OCI-LY3 (cell line): Measurements from ENCODE around the gene SLC4A7.
"Not testable (repeated sequence)": the region's sequence is repeated elsewhere in the genome, so short reads cannot be mapped to it uniquely, and the experiment has no call there.

Experiments used
- H2AFZ ChIP-seq: fragments of 200-600, 300-600 bp; shearing (Covaris generic); 2 replicates; pipeline ENCODE4 v1.6.0; 2014; ENCODE audit warnings: antibody characterized with exemption, low read depth, low read length
- H3K27ac ChIP-seq: fragments of 200-600, 300-600 bp; sonication (generic); 2 replicates; pipeline ENCODE4 v1.5.1; 2014; ENCODE audit warnings: mild to moderate bottlenecking, low read length, moderate library complexity, mixed read lengths
- H3K27me3 ChIP-seq: fragments of 200-600, 300-600 bp; sonication (generic); 2 replicates; pipeline ENCODE4 v1.6.1; 2014; ENCODE audit warnings: low read depth, low read length, mixed read lengths
- H3K36me3 ChIP-seq: fragments of 200-600, 300-600 bp; sonication (generic); replicated peaks from 2 replicates; pipeline ENCODE3; 2014; ENCODE audit warnings: low read depth, low read length, mixed read lengths
- H3K4me1 ChIP-seq: fragments of 300-600, 200-600 bp; sonication (generic); 2 replicates; pipeline ENCODE4 v1.6.1; 2014; ENCODE audit warnings: low read length, mixed read lengths
- H3K4me2 ChIP-seq: fragments of 200-600, 300-600 bp; sonication (generic); 2 replicates; pipeline ENCODE4 v1.6.1; 2014; ENCODE audit warnings: low read length, mixed read lengths
- H3K4me3 ChIP-seq: fragments of 300-600, 200-600 bp; sonication (generic); 2 replicates; pipeline ENCODE4 v1.5.1; 2014; ENCODE audit warnings: antibody characterized with exemption, mild to moderate bottlenecking, low read length, moderate library complexity
- H3K79me2 ChIP-seq: fragments of 300-600, 200-600 bp; shearing (Covaris generic); 2 replicates; pipeline ENCODE4 v1.6.1; 2014; ENCODE audit warnings: mild to moderate bottlenecking, low read length, mixed read lengths
- H3K9ac ChIP-seq: fragments of 300-600, 200-600 bp; shearing (Covaris generic); 2 replicates; pipeline ENCODE4 v1.6.0; 2014; ENCODE audit warnings: mild to moderate bottlenecking, low read length, moderate library complexity
- H3K9me3 ChIP-seq: fragments of 200-600, 300-600 bp; shearing (Covaris generic); 2 replicates; pipeline ENCODE4 v1.6.1; 2014; ENCODE audit warnings: low read length, mixed read lengths; ENCODE audit not compliant: insufficient read depth
- H4K20me1 ChIP-seq: fragments of 200-600, 300-600 bp; sonication (generic); 2 replicates; pipeline ENCODE4 v1.6.1; 2016; ENCODE audit warnings: low read length, mixed read lengths; ENCODE audit not compliant: insufficient read depth
- CTCF ChIP-seq: fragments of 200-600, 300-600 bp; sonication (generic); IDR thresholded peaks from 2 replicates; pipeline ENCODE4 v1.5.1; 2014; ENCODE audit warnings: antibody characterized with exemption, low read length, low read depth
- EZH2phosphoT487 ChIP-seq: fragments of 200-600 bp; shearing (Covaris generic); IDR thresholded peaks from 2 replicates; pipeline ENCODE4 v1.6.1; 2018; ENCODE audit warnings: antibody characterized with exemption, mixed run types, low read depth

SLC4A7 gene

GRCh38 chr3:27429909-27430308 lies 54.3 kb downstream of the SLC4A7 start:
- no peak overlapping the region for H3K4me2 ChIP-seq

GRCh38 chr3:27428446-27428845 lies 55.7 kb downstream of the SLC4A7 start:
- Histone ChIP-seq H3K4me3 (no peak overlapping the region), H3K4me1 (no peaks in the 10 kb centered on the region), H3K9ac (no peak overlapping the region), H4K20me1 (no peaks in the 10 kb centered on the region), H2AFZ (no peak overlapping the region), H3K4me2 (no peak overlapping the region), H3K9me3 (no peaks in the 10 kb centered on the region), H3K27ac (no peak overlapping the region), H3K79me2 (peaks cover 8% of the 10 kb centered on the region), H3K36me3 (peaks cover 47% of the 10 kb centered on the region), H3K27me3 (no peaks in the 10 kb centered on the region)
- TF ChIP-seq EZH2phosphoT487 (no peak), CTCF (no peak)

More at GRCh38 chr3:27429909-27430308, 54.3 kb downstream of the SLC4A7 start:
- H2AFZ ChIP-seq: no peak overlapping the region
- no peak overlapping the region for H3K9ac ChIP-seq
- no peaks in the 10 kb centered on the region for H3K4me1 ChIP-seq
- peaks cover 8% of the 10 kb centered on the region for H3K79me2 ChIP-seq
- H3K27ac ChIP-seq: no peak overlapping the region
- no peaks in the 10 kb centered on the region for H4K20me1 ChIP-seq
- no peaks in the 10 kb centered on the region for H3K27me3 ChIP-seq
- no peaks in the 10 kb centered on the region for H3K9me3 ChIP-seq
- TF ChIP-seq CTCF (no peak), EZH2phosphoT487 (no peak)
- peaks cover 47% of the 10 kb centered on the region for H3K36me3 ChIP-seq
- no peak overlapping the region for H3K4me3 ChIP-seq

GRCh38 chr3:27426926-27427325 lies 57.3 kb downstream of the SLC4A7 start:
- H3K36me3 ChIP-seq: peaks cover 41% of the 10 kb centered on the region
- H3K4me2 ChIP-seq: no peak overlapping the region
- TF ChIP-seq EZH2phosphoT487: no peak
- TF ChIP-seq CTCF: no peak
- no peaks in the 10 kb centered on the region for H3K9me3 ChIP-seq
- peaks cover 5% of the 10 kb centered on the region; the same call in 1 of the 2 replicates for H3K79me2 ChIP-seq
- no peaks in the 10 kb centered on the region for H3K27me3 ChIP-seq
- no peak overlapping the region for H3K9ac ChIP-seq
- H4K20me1 ChIP-seq: no peaks in the 10 kb centered on the region
- no peak overlapping the region for H3K4me3 ChIP-seq
- no peaks in the 10 kb centered on the region for H3K4me1 ChIP-seq
- no peak overlapping the region for H2AFZ ChIP-seq
- H3K27ac ChIP-seq: no peak overlapping the region

- Histone ChIP-seq H3K9me3 (no peaks in the 10 kb centered on the region), H3K4me3 (no peak overlapping the region), H3K27ac (no peak overlapping the region), H2AFZ (no peak overlapping the region), H3K36me3 (peaks cover 42% of the 10 kb centered on the region), H3K4me1 (no peaks in the 10 kb centered on the region), H3K79me2 (peaks cover 5% of the 10 kb centered on the region; the same call in 1 of the 2 replicates), H3K27me3 (no peaks in the 10 kb centered on the region), H4K20me1 (no peaks in the 10 kb centered on the region), H3K9ac (no peak overlapping the region), H3K4me2 (no peak overlapping the region)
- no peak for TF ChIP-seq CTCF
- TF ChIP-seq EZH2phosphoT487: no peak
Measured at GRCh38 chr3:27425896-27426565, 58.2 kb downstream of the SLC4A7 start.

- not testable (repeated sequence) for H3K27me3 ChIP-seq, H3K9me3 ChIP-seq, H3K79me2 ChIP-seq, H3K27ac ChIP-seq, H3K4me1 ChIP-seq, H3K4me2 ChIP-seq, H3K9ac ChIP-seq, H3K4me3 ChIP-seq, H4K20me1 ChIP-seq, H2AFZ ChIP-seq
- peaks cover 48% of the 10 kb centered on the region for H3K36me3 ChIP-seq
Measured at GRCh38 chr3:27424812-27425521, 59.2 kb downstream of the SLC4A7 start.
